Activated CD8-positive, alpha-beta memory T cell treated with anti-CD3 and anti-CD28 coated beads for 48 hours (primary cell): ENCODE data around the gene CDH4.

Experiments used
- DNase-seq, 3 experiments: peaks; one replicate each; pipeline ENCODE4 v3.0.0-alpha.2; 2020; ENCODE audit warnings: low read depth in 2 of 3, low spot score in 2 of 3

CDH4 gene

GRCh38 chr20:61483336-61484067, 231.4 kb downstream of the CDH4 start:
- no peak for DNase-seq

DNA sequence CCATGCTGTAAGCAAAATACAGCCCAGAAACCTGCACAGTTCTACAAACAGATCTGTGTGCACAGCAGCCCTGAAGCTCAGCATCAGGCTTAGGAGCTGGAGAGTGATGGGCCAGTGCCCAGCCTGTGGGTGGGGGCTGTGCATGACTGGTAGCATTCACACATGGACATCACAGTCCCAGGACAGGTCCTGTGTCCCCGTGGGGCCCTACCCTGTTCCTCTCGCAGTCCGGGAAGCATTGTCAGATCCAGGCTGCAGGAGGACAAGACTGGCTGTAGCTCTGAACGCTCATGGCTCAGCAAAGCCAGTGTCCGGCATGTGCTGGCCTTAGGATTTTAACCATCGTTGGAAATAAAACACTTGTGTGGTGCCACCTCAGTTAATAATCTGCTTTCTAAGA, 234.1 kb downstream of the CDH4 start:
- no peak for DNase-seq

- DNase-seq: no peak
These were observed 235.4 kb downstream of the CDH4 start for GRCh38 chr20:61487346-61487996.

DNA sequence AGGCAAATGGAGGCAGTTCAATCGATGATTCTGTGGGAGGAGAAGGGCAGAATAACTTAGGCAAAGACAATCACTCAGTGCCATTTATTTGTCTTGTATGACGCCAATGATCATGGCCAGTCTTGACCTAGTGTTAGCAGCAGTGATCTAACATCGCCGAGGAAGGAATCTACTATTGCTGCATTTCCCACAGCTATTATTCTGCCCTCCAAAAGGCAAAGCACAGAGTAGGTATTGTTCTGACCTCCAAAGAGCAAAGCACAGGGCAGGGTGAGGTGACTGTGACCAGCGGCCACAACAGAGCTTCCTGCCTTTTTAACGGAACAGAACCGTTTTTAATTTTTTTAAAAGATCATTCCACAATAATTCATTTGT, 235.9 kb downstream of the CDH4 start:
- no peak for DNase-seq

DNA sequence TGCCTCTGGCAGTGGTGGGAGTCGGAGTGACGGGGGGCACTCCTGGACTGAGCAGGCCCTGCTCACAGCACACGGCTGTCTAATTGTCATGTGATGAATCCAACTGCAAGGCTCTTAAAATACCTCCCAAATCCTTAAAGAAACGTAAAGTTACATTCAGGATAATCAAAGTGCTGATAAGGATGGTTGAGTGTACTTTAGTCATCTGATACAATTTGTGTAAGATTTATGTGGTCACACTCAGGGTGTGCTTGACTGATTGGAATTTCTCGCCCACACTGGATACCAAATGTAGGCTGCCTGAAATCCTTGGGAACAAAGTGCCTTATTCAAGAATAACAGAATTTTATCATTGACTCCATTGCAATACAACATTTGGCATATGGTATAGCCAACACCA, 238.7 kb downstream of the CDH4 start:
- no peak for DNase-seq

DNA sequence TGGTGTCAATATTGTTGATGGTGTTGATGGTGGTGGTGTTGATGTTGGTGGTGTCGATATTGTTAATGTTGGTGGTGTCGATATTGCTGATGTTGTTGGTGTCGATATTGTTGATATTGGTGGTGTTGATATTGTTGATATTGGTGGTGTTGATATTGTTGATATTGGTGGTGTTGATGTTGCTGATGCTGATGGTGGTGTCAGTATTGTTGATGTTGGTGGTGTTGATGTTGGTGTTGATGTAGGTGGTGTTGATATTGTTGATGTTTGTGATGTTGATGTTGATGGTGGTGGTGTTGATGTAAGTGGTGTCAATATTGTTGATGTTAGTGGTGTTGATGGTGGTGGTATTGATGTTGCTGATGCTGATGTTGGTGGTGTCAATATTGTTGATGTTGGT, 240.0 kb downstream of the CDH4 start:
- no peak for DNase-seq

- DNase-seq: no peak
These were observed 241.8 kb downstream of the CDH4 start for GRCh38 chr20:61493798-61494305.

DNA sequence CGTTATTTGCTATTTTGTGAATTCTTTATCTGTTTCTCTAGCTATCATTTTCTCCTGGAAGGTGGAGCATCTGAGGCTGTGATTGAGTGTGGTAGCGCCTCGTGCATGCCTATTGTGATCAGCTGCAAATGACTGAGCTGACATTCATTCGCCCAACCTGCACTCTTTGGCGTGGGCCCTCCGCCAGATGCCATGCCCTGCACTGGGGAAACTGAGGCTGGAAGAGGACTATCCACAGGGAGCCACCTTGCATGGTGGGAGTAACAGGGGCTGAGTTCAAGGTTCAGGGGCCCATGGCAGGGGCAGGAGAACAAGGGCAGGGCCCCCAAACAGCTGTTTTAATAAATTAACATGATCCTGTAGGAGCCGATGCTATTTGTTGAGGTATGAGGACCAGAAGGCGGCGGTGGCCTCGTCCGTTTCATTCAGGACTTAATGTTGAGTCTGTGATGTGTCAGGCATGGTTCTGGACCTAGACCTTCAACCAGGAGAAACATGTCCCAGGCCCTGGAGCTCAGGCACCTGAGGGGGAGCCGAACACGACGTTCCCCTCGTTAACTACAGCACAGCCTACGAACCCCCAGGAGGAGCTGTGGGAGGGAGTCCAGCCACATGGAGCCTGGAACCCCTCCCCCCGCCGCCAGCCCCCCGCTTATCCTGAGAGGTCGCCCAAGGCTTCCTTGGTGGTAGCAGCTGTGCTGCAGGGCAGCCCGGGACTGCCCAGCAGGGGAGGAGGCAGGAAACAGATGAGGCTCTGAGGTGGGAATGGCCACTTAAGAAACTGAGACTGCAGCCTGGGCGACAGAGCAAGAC, 242.9 kb downstream of the CDH4 start:
- DNase-seq: no peak

DNA sequence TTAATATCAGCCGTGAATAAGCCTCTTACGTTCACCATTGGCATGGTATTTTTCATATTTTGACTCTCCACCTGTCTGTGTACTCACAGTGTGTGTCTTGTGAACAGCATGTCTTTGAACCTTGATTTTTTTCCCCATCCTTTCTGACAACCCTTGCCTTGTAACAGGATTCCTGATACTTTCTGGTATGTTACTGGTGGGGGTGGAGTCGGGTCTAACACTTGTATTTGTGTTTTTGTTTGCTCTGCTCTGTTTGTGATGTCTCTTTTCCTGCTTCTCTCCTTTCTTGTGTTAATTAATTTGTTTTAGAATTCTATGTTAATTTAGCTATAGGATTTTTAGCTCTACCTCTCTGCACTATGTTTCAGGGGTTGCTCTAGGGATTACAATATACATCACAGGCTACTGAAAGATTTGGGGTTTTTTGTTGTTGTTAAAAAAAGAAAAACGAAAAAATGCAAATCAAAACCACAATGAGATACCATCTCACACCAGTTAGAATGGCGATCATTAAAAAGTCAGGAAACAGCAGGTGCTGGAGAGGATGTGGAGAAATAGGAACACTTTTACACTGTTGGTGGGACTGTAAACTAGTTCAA, 245.1 kb downstream of the CDH4 start:
- no peak for DNase-seq

GRCh38 chr20:61499859-61500554, 247.9 kb downstream of the CDH4 start:
- no peak for DNase-seq

DNA sequence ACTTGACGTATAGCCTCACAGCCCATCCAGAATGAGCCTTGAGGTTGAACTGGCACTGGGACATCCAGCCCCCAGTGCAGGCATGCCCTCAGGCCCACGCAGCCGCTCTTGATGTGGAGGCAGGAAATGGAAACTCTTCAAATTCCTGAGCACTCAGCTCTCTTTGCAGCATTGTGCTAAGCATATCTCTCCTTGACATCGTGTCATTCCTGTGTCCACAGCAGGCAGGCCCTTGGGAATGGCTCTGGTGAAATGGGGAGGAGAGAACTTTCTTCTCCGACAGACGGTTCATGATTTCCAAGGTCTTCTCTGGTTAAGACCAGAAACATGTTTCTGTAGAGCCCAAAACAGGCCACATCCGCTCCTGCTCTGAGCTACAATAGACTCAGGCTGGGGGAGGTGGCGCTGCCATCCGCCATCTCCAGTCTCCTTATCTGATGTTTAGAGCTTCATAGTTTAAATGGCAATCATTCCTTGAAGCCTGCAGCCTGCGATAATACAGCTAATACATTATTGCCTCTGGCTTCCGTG, 248.8 kb downstream of the CDH4 start:
- DNase-seq: no peak

- DNase-seq: no peak
These were observed 250.4 kb downstream of the CDH4 start for GRCh38 chr20:61502433-61502832.

DNA sequence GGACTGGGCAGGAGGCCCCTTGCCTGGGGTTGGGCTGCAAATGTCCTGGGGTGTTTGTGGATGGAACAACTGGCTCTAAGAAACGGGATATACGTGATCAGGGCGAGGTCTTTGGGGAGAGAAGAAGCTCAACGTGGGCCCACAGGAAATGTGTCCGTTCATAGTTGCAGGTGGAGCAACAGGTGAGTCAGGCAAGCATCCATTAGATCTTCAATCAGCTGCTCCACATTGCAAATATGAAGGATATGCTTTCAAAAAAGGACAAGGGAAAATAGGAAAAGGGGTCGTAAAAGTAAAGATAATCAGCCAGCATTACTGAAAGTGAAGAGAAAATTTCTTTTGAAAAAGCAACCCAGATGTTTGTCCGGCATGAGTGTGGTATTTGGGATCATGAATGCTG, 251.0 kb downstream of the CDH4 start:
- no peak for DNase-seq

GRCh38 chr20:61505508-61505907, 253.4 kb downstream of the CDH4 start:
- no peak for DNase-seq

GRCh38 chr20:61507778-61508177, 255.7 kb downstream of the CDH4 start:
- DNase-seq: no peak

- DNase-seq: no peak
These were observed 256.4 kb downstream of the CDH4 start for GRCh38 chr20:61508301-61509096.

GRCh38 chr20:61510778-61511330, 258.8 kb downstream of the CDH4 start:
- no peak for DNase-seq

DNA sequence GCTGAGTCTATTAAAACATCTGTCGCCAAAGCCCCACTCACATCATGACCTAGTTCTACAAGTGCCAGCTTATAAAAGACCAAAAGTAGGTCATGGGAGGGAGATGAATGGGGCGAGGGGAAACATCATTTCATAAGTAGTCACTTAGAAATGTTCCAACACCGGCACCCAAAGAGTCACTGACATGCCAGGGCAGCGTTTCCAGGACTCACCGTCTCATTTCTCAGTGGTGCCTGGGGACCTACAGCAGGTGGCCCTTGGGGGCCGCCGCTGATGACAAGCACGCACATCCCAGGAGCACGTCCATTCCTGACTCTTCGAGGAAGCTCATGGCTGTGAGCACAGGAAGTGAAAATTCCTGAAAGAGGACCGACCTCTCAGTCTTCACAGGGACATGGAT, 260.4 kb downstream of the CDH4 start:
- no peak for DNase-seq

- no peak for DNase-seq
These were observed 261.3 kb downstream of the CDH4 start for GRCh38 chr20:61513124-61514017.
